Right renal cortex interstitium (tissue), 3 donors: ENCODE results near the gene STUB1. TPM values are rescaled to one million over a fixed set of nuclear protein-coding genes. Genes with fewer than 3 reads are reported as not detected.

Experiments used
- polyA plus RNA-seq, 3 donors: library from polyadenylated mRNA; unstranded; fragments of 120-200 nt; gene quantifications; one replicate each; pipeline ENCODE4 v1.2.1, GENCODE V29; 2013; ENCODE audit not compliant: insufficient read length in 3 of 3

The STUB1 gene
- polyA plus RNA-seq, 3 donors, result 117 to 125 (median 120) TPM

Other genes with a start within 250 kb of the STUB1 start
- 10 to 100 TPM; 18.2 to 19.8 (median 18.2) TPM for gene CAPN15, start 152.7 kb upstream of the STUB1 start, polyA plus RNA-seq
- gene PRR35, start 120.0 kb upstream of the STUB1 start, polyA plus RNA-seq, result 1 to 10 TPM; 7.4 to 8.6 (median 7.5) TPM
- 1 to 10 TPM; 6.4 to 6.9 (median 6.6) TPM for gene NHLRC4, start 113.4 kb upstream of the STUB1 start, polyA plus RNA-seq
- 10 to 100 TPM; 49.8 to 55.6 (median 50.4) TPM for gene PIGQ, start 110.4 kb upstream of the STUB1 start, polyA plus RNA-seq
- 10 to 100 TPM; 12.7 to 16.6 (median 14.4) TPM for gene RAB40C, start 90.3 kb upstream of the STUB1 start, polyA plus RNA-seq
- gene WFIKKN1, start 49.4 kb upstream of the STUB1 start, polyA plus RNA-seq, result 1 to 10 TPM in 1 of 3 donors, under 1 TPM in 2; 0.82 to 1.2 (median 0.94) TPM
- 10 to 100 TPM; 34.8 to 45.2 (median 42.0) TPM for gene METTL26, start 44.1 kb upstream of the STUB1 start, polyA plus RNA-seq
- 10 to 100 TPM; 11.1 to 15.5 (median 12.5) TPM for gene MCRIP2, start 38.6 kb upstream of the STUB1 start, polyA plus RNA-seq
- 10 to 100 TPM; 22.4 to 27.5 (median 22.8) TPM for gene WDR90, start 31.0 kb upstream of the STUB1 start, polyA plus RNA-seq
- 10 to 100 TPM; 58.2 to 68.2 (median 60.6) TPM for gene RHOT2, start 12.3 kb upstream of the STUB1 start, polyA plus RNA-seq
- 1 to 10 TPM in 2 of 3 donors, under 1 TPM in 1; 0.58 to 1.5 (median 1.1) TPM for gene RHBDL1, start 4.7 kb upstream of the STUB1 start, polyA plus RNA-seq
- gene JMJD8, start 3.9 kb downstream of the STUB1 start, polyA plus RNA-seq, result 10 to 100 TPM; 56.0 to 68.0 (median 65.2) TPM
- gene WDR24, start 10.0 kb downstream of the STUB1 start, polyA plus RNA-seq, result 10 to 100 TPM in 1 of 3 donors, 1 to 10 TPM in 2; 9.2 to 10.2 (median 9.5) TPM
- gene FBXL16, start 25.4 kb downstream of the STUB1 start, polyA plus RNA-seq, result 1 to 10 TPM in 2 of 3 donors, under 1 TPM in 1; 0.96 to 1.8 (median 1.1) TPM
- 1 to 10 TPM; 4.5 to 6.0 (median 5.2) TPM for gene METRN, start 34.7 kb downstream of the STUB1 start, polyA plus RNA-seq
- gene ANTKMT, start 40.7 kb downstream of the STUB1 start, polyA plus RNA-seq, result 10 to 100 TPM in 2 of 3 donors, 1 to 10 TPM in 1; 8.4 to 11.0 (median 10.2) TPM
- gene CCDC78, start 46.0 kb downstream of the STUB1 start, polyA plus RNA-seq, result 1 to 10 TPM in 2 of 3 donors, under 1 TPM in 1; 0.74 to 1.3 (median 1.2) TPM
- gene HAGHL, start 46.7 kb downstream of the STUB1 start, polyA plus RNA-seq, result 1 to 10 TPM; 3.4 to 4.0 (median 3.8) TPM
- gene CIAO3, start 60.6 kb downstream of the STUB1 start, polyA plus RNA-seq, result 10 to 100 TPM; 18.9 to 23.4 (median 22.8) TPM
- 10 to 100 TPM; 12.1 to 24.9 (median 13.8) TPM for gene MSLN, start 80.3 kb downstream of the STUB1 start, polyA plus RNA-seq
- gene RPUSD1, start 108.0 kb downstream of the STUB1 start, polyA plus RNA-seq, result 10 to 100 TPM; 10.1 to 11.0 (median 10.4) TPM
- gene CHTF18, start 108.2 kb downstream of the STUB1 start, polyA plus RNA-seq, result 10 to 100 TPM; 16.0 to 21.1 (median 16.5) TPM
- under 1 TPM in 2 of 3 donors, not detected in 1; 0.12 to 0.31 TPM for gene GNG13, start 120.3 kb downstream of the STUB1 start, polyA plus RNA-seq